DMS53 treated with DMSO at 0.1 percent for 48 hours (cell line): ENCODE data around the gene BSN.

ENCODE experiments used
- DNase-seq: peaks from one replicate; lab custom pipeline; 2025; ENCODE audit not compliant: unreplicated experiment; lab: John Stamatoyannopoulos, UW

BSN gene

DNA sequence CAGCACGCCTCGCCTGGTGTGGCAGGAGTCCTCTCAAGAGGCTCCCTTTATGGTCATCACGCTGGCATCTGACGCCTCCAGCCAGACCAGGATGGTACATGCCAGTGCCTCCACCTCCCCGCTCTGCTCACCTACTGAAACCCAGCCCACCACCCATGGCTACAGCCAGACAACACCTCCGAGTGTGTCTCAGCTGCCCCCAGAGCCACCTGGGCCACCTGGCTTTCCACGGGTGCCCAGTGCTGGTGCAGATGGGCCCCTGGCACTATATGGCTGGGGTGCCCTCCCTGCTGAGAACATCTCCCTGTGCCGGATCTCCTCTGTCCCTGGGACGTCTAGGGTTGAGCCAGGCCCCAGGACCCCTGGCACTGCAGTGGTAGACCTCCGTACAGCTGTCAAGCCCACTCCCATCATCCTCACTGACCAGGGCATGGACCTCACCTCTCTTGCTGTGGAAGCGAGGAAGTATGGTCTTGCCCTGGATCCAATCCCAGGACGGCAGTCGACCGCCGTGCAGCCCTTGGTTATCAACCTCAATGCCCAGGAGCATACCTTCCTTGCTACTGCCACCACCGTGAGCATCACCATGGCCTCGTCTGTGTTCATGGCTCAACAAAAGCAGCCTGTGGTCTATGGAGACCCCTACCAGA, 100.0 kb downstream of the BSN start:
- no peak for DNase-seq

DNA sequence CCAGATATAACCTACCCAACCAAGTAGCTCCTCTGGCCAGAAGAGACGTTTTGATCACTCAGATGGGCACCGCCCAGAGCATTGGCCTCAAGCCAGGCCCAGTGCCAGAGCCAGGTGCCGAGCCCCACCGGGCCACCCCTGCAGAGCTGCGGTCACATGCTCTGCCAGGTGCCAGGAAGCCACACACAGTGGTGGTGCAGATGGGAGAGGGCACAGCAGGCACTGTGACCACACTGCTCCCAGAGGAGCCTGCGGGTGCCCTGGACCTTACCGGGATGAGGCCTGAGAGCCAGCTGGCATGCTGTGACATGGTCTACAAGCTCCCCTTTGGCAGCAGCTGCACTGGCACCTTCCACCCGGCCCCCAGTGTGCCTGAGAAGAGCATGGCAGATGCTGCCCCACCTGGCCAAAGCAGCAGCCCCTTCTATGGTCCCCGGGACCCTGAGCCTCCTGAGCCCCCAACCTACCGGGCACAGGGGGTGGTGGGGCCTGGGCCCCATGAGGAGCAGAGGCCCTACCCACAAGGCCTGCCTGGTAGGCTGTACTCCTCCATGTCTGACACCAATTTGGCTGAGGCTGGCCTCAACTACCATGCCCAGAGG, 100.8 kb downstream of the BSN start:
- DNase-seq: no peak

DNA sequence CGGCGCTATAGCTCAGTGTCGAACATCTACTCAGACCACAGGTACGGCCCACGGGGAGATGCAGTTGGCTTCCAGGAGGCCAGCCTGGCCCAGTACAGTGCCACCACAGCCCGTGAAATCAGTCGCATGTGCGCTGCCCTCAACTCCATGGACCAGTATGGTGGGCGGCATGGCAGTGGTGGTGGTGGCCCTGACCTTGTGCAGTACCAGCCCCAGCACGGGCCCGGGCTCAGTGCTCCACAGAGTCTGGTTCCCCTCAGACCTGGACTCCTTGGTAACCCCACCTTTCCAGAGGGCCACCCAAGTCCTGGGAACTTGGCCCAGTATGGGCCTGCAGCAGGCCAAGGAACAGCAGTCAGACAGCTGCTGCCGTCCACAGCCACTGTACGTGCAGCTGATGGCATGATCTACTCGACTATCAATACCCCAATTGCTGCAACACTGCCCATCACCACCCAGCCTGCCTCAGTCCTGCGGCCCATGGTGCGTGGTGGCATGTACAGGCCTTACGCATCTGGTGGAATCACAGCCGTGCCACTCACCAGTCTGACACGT, 101.5 kb downstream of the BSN start:
- no peak for DNase-seq

DNA sequence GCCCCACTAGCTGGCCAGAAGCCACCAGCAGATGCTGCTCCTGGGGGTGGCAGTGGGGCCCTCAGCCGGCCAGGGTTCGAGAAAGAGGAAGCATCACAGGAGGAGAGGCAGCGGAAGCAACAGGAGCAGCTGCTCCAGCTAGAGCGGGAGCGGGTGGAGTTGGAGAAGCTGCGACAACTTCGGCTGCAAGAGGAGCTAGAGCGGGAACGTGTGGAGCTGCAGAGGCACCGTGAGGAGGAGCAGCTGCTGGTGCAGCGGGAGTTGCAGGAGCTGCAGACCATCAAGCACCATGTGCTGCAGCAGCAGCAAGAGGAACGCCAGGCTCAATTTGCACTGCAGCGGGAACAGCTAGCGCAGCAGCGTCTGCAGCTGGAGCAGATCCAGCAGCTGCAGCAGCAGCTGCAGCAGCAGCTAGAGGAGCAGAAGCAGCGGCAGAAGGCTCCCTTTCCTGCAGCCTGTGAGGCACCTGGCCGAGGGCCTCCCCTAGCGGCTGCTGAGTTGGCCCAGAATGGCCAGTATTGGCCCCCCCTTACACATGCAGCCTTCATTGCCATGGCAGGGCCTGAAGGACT, 102.3 kb downstream of the BSN start:
- no peak for DNase-seq

DNA sequence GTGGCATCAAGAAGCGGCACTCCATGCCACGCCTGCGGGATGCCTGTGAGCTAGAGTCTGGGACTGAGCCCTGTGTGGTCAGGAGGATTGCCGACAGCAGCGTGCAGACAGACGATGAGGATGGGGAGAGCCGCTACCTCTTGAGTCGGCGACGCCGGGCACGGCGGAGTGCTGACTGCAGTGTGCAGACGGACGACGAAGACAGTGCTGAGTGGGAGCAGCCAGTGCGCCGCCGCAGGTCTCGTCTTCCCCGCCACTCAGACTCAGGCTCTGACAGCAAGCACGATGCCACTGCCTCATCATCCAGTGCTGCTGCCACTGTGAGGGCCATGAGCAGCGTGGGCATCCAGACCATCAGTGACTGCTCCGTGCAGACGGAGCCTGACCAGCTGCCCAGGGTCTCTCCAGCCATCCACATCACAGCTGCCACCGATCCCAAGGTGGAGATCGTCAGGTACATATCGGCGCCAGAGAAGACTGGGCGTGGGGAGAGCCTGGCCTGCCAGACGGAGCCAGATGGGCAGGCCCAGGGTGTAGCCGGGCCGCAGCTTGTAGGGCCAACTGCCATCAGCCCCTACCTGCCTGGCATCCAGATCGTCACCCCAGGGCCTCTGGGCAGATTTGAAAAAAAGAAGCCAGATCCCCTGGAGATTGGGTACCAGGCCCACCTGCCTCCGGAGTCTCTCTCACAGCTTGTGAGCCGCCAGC, 103.1 kb downstream of the BSN start:
- no peak for DNase-seq

DNA sequence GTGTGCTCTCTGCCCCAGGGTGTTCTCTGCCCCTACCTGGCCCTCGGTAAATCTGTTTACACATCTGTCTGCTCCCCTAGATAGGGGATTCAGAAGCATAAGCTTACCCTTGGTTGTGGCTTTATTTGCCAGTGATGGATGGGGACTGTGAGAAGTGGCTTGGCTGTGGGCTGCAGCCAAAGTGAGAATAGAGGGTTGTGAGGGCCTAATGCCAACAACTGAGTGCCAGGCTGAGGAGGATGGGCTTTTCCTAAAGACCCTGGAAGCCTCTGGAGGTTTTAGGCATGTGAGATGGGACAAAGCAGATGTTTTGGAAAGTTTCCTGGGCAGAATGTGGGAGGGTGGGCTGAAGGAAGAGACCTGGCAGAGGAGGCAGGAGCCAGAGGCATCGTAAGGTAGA, 104.4 kb downstream of the BSN start:
- no peak for DNase-seq

DNA sequence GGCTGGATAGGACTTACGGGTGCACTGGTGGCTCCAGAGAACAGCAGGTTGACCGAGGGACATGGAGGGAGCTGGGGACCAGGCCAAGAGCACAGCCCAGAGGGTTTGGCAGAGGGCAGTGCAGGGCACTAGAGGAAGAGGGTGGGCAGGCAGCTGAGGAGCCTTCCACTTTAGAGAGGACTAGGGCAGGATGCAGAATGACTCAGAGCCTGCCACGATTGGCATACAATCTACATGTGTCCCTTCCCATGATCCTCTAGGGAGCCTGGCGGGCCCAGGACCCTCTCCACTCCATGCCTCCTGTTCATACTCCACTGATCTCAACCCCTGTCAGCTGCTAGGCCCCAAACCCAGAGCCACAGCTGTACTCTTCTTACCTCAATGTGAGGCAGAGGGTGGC, 105.5 kb downstream of the BSN start:
- DNase-seq: no peak

DNA sequence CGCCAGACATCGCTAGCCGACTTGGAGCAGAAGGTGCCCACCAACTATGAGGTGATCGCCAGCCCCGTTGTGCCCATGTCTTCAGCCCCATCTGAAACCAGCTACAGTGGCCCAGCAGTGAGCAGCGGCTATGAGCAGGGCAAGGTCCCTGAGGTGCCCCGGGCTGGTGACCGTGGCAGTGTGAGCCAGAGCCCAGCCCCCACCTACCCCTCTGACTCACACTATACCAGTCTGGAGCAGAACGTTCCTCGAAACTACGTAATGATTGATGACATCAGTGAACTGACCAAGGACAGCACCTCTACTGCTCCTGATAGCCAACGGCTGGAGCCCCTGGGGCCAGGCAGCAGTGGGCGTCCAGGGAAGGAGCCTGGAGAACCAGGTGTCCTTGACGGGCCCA, 107.0 kb downstream of the BSN start:
- no peak for DNase-seq

DNA sequence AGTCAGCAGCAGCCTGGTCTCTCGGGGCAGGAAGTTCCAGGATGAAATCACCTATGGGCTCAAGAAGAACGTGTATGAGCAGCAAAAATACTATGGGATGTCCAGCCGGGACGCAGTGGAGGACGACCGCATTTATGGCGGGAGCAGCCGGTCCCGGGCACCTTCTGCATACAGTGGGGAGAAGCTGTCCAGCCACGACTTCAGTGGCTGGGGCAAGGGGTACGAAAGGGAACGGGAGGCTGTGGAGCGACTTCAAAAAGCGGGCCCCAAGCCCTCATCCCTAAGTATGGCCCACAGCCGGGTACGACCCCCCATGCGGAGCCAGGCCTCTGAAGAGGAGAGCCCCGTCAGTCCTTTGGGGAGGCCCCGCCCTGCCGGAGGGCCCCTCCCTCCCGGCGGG, 107.7 kb downstream of the BSN start:
- DNase-seq: no peak

DNA sequence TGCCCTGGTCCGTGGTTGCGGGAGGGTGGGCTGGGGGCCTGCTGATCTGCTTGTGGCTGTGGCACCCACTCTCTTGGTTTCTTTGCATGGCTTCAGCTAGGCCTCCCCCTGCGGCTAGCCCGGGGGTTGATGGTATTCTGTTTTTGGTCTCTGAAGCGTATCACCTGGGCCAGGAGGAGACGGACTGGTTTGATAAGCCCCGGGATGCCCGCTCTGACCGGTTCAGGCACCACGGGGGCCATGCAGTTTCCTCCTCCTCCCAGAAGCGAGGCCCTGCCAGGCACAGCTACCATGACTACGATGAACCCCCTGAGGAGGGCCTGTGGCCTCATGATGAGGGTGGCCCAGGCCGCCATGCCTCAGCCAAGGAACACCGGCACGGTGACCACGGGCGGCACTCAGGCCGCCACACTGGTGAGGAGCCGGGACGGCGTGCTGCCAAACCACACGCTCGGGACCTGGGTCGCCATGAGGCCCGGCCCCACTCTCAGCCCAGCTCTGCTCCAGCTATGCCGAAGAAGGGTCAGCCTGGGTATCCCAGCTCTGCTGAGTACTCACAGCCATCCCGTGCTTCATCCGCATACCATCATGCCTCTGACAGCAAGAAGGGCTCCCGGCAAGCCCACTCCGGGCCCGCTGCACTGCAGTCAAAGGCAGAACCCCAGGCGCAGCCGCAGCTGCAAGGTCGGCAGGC, 108.6 kb downstream of the BSN start:
- no peak for DNase-seq

DNA sequence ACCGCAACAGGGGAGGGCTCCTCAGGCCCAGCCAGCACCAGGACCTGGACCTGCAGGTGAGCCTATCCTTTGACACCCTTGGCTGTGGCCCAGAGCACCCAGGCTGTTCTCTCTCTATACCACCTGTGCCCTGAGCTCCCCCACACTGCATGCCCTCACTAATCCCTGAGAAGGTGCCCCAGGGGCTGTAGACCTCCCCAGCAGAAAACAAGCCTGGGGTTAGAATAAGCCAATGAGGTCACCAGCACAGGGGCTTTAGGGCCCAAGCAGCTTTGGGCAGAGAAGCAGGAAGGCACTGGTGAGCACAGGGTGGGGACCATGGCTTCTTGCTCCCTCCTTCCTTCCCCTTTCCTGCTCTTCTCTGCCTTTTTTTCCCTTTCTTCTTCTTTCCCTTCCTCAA, 109.6 kb downstream of the BSN start:
- DNase-seq: no peak

DNA sequence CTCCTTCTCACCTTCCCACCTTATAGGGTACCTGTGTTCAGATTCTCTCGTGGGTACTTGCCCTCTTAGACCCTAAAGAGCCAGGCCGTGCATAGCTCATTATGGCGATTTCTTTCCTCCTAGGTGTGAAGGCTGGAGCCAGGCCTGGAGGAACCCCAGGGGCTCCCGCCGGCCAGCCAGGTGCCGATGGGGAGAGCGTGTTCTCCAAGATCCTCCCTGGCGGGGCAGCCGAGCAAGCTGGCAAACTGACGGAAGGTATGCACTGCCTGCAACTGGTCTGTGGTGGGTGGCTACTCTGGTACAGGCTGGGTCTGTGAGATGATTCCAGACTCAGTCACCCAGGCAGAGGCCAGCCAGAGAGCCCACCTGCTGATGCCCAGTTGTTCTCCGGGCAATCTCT, 110.0 kb downstream of the BSN start:
- DNase-seq: no peak

DNA sequence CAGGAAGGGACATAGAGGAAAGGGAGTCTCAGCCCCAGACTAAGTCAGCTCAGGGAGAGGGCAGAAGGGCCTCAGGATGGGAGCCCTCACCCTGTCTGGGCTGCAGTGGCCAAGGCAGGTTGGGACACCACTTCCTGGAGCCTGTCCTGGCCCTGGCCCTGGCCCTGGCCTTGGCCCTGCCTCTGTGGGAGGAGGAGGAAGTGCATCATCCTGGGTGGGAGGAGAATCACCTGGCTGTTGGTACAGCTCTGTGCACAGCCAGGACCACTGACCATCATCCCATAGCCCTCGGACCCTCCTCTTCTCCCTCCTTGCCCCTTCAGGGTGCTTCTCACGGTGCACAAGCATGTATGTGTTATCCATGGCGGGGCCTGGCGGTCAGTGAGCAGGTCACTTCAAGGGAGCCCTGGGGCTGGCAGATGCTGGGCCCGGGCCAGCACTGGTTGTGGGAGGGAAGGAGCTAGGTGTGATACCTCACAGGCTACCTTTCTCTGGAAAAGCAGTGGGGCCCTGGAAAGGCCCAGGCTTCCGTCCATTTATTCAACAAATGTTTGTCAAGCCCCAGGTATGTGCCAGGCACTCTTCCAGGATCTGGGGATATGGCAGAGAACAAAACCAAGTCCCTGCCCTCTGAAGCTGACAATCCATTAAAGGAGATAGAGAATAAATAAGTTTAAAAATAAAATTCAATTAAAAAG, 111.7 kb downstream of the BSN start:
- DNase-seq: no peak

DNA sequence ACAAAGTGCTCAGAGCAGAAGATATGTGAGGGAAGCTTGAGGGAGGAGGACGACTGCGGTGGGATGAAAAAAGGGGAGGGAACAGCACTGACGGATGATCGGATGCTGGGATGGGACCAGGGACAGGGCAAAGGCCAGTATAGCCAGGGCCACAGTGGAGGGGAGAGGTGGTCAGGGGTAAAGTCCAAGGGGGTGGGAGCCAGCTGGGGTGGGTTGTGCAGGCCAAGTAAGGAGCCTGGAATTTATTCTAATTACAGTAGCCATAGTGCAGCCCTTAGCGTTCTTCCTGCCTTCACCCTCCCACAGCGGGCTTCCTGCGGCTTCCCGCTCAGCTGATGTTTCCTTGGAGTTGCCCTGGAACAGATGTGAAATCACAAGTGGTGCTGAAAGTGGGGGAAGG, 112.3 kb downstream of the BSN start:
- DNase-seq: no peak

DNA sequence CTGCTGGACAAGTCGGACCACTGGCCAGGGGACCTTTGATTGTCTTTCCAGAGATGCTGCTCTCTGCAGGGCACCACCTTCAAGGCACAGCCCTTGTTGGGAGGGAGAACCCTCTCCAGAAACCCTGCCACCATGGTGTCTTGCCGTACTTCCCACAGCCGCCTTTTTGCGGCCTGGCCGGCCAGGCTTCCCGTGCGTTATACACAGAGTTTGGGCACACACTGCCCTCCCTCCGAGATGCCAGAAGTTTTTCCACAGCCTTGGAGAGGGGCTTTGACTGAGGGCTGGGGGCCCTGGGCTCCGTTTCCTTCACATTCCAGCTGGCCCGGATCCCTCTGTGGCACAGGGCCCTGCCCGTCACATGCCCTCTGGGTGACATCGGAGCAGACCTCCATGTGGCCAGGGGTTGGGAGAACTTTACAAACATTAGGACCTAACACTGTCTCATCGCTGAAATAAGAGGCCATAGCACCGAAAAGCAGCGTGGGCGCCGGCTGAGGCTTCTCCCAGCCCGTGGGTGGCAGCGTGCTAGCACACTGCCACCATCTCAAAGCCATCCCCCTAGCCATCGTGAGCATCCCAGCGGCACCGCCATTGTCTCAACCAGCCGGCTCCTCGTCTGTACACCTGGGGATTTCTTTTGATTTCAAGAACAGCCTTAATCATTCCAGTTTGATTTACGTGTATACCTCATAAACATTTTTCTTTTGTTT, 113.6 kb downstream of the BSN start:
- no peak for DNase-seq

DNA sequence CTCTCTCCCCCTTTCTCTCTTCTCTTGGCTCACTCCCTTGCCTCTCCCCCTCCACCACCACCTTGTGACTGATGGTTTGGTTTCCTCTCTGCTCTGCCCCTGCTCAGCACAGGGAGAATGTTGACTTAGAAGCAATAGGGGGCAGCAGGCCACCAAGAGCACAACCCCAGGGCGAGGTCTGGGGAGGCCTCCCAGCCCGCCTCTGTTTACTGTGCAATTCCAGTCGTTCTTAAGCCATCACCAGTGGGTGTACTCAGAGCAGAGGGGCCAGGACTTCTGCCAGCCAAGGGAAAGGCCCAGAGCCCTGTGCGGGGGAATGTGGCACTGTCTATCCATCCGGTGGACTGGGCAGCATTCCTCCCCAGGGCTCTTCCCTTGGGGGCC, 114.1 kb downstream of the BSN start:
- no peak for DNase-seq

DNA sequence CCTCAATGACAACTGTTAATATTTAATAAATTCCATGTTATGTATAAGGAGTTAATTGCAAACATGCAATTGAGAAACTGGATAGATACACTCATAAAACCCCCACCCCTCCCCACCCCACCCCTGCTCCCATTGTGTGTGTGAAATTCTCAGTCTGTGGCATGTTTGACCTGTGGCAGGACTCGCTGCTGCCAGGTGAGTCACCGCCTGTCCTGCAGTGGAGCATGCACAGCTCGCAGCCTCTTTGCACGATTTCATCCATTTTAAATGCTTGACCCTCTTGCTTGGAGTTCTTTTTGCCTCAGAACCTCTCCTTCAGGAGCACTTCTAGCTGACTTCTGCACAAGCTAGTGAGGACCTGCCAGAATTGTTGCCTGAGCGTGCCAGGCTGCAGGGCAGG, 114.6 kb downstream of the BSN start:
- DNase-seq: no peak

DNA sequence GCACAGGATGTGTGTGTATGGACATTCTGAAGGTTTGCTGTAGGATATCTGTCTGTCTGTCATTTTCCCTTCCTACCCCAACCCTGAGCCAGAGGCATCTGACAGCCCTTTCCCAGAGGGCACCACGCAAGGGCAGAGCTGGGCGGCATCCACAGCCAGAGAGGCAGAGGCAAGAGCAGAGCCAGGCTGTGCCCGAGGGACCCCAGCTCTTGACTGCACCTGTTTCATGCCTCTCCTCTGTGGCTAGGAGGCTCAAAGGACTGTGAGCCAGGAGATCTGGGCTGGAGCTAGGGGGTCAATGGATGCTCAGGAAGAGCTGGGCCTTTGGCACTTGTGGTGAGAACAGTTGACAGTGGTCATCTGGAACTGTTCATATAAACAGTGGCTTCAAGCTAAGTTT, 115.1 kb downstream of the BSN start:
- no peak for DNase-seq

DNA sequence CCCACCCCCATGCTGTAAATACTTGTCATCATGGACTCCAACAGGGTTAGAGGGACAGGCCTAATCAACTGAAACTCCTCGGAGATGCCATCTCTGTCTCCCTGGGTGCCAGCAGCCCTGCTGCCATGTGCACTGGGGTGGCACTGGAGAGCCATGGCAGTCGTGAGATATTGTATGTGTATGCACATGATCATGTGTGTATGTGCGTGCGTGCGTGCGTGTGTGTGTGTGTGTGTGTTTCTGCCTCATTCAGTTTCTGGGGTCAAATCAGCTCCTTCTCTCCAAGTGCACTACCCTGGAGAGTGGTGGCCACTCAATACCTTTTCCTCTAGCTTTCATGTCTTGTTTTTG, 116.6 kb downstream of the BSN start:
- no peak for DNase-seq
